GM23338 (cell line): ENCODE data around the gene GALNT9. TPM values are rescaled to one million over a fixed set of nuclear protein-coding genes. Genes with fewer than 3 reads are reported as not detected.

ENCODE experiments used
- ATAC-seq: fragments of 200-7000 bp; cut with Tn5 transposase; 3 replicates; pipeline ENCODE4 v1.9.1; 2020
- DNase-seq: peaks from one replicate; pipeline ENCODE4 v3.0.0-alpha.2; 2015; ENCODE audit warnings: low spot score
- H2AFZ ChIP-seq: fragments of 200-600 bp; sonication (generic); 2 replicates; pipeline ENCODE4 v1.8.0; 2016; ENCODE audit warnings: antibody characterized with exemption, mild to moderate bottlenecking, moderate library complexity
- H3F3A ChIP-seq: fragments of 200-600 bp; sonication (generic); replicated peaks from 2 replicates; pipeline ENCODE4 v1.8.0; 2017; ENCODE audit warnings: antibody characterized with exemption, mixed run types, low read depth
- H3K27ac ChIP-seq: fragments of 200-600 bp; sonication (generic); 2 replicates; pipeline ENCODE4 v1.6.1; 2016; ENCODE audit warnings: low read depth
- H3K27me3 ChIP-seq: fragments of 200-600 bp; sonication (generic); 2 replicates; pipeline ENCODE4 v1.8.0; 2016; ENCODE audit warnings: mild to moderate bottlenecking, mixed run types, moderate library complexity; ENCODE audit not compliant: insufficient read depth
- H3K36me3 ChIP-seq: fragments of 200-600 bp; sonication (generic); 2 replicates; pipeline ENCODE4 v1.8.0; 2016; ENCODE audit warnings: mild to moderate bottlenecking; ENCODE audit not compliant: insufficient read depth
- H3K4me1 ChIP-seq: fragments of 200-600 bp; sonication (generic); 2 replicates; pipeline ENCODE4 v1.8.0; 2016; ENCODE audit warnings: mild to moderate bottlenecking, moderate library complexity; ENCODE audit not compliant: insufficient read depth
- H3K4me2 ChIP-seq: fragments of 200-600 bp; sonication (generic); 2 replicates; pipeline ENCODE4 v1.7.1; 2017; ENCODE audit warnings: mixed run types
- H3K4me3 ChIP-seq: fragments of 200-600 bp; sonication (generic); 2 replicates; pipeline ENCODE4 v1.6.1; 2016; ENCODE audit warnings: mixed run types
- H3K79me2 ChIP-seq: fragments of 200-600 bp; sonication (generic); replicated peaks from 2 replicates; pipeline ENCODE4 v1.8.0; 2017; ENCODE audit warnings: mild to moderate bottlenecking; ENCODE audit not compliant: insufficient read depth
- H3K9me2 ChIP-seq: fragments of 200-600 bp; sonication (generic); 2 replicates; pipeline ENCODE4 v1.8.0; 2017; ENCODE audit not compliant: insufficient read depth
- H4K20me1 ChIP-seq: fragments of 200-600 bp; sonication (generic); replicated peaks from 2 replicates; pipeline ENCODE4 v1.8.0; 2017; ENCODE audit warnings: mild to moderate bottlenecking; ENCODE audit not compliant: insufficient read depth
- H3K27ac Mint-ChIP-seq: 2 replicates; pipeline ENCODE4 v1.8.0; 2020; ENCODE audit warnings: inconsistent platforms, mild to moderate bottlenecking, moderate library complexity, mixed read lengths
- H3K27me3 Mint-ChIP-seq: 3 replicates; pipeline ENCODE4 v1.8.0; 2022; ENCODE audit warnings: low read depth, mild to moderate bottlenecking, moderate library complexity, mixed read lengths, inconsistent platforms; ENCODE audit not compliant: insufficient read depth, poor library complexity
- H3K36me3 Mint-ChIP-seq: 3 replicates; pipeline ENCODE4 v1.8.0; 2021; ENCODE audit warnings: low read depth, mild to moderate bottlenecking, inconsistent platforms, moderate library complexity, mixed read lengths
- H3K4me1 Mint-ChIP-seq: 3 replicates; pipeline ENCODE4 v1.8.0; 2020; ENCODE audit warnings: mild to moderate bottlenecking, inconsistent platforms, mixed read lengths
- H3K4me3 Mint-ChIP-seq: 3 replicates; pipeline ENCODE4 v1.8.0; 2021; ENCODE audit warnings: moderate library complexity, mild to moderate bottlenecking, inconsistent platforms, mixed read lengths
- H3K9me3 Mint-ChIP-seq: 3 replicates; pipeline ENCODE4 v1.8.0; 2020; ENCODE audit warnings: moderate library complexity, mild to moderate bottlenecking, inconsistent platforms, mixed read lengths
- CREB1 ChIP-seq: fragments of 250-450 bp; sonication (Bioruptor Pico); IDR thresholded peaks from 2 replicates; pipeline ENCODE4 v1.5.0; 2020; ENCODE audit warnings: low read depth, mild to moderate bottlenecking, moderate library complexity
- EZH2 ChIP-seq: fragments of 200-600 bp; sonication (generic); IDR thresholded peaks from one replicate; pipeline ENCODE4 v1.8.0; 2017; ENCODE audit warnings: antibody characterized with exemption, mild to moderate bottlenecking, low read depth; ENCODE audit not compliant: unreplicated experiment
- EZH2phosphoT487 ChIP-seq: fragments of 200-600 bp; sonication (generic); IDR thresholded peaks from one replicate; pipeline ENCODE4 v1.8.1; 2018; ENCODE audit warnings: antibody characterized with exemption; ENCODE audit not compliant: unreplicated experiment
- JUNB ChIP-seq: IDR thresholded peaks from one replicate; pipeline ENCODE4 v1.6.1; 2016; ENCODE audit warnings: antibody characterized with exemption; ENCODE audit not compliant: unreplicated experiment
- NANOG ChIP-seq: IDR thresholded peaks from 2 replicates; pipeline ENCODE4 v1.6.1; 2016; ENCODE audit warnings: antibody characterized with exemption, borderline replicate concordance
- POLR2AphosphoS5 ChIP-seq: IDR thresholded peaks from 2 replicates; pipeline ENCODE4 v1.6.1; 2016; ENCODE audit warnings: antibody characterized with exemption, low read depth
- STAT1 ChIP-seq: IDR thresholded peaks from one replicate; pipeline ENCODE4 v1.6.1; 2016; ENCODE audit warnings: antibody characterized with exemption; ENCODE audit not compliant: unreplicated experiment
- ZNF114 ChIP-seq: fragments of 250-450 bp; sonication (Bioruptor Pico); IDR thresholded peaks from 2 replicates; pipeline ENCODE4 v1.5.0; 2020; ENCODE audit warnings: mild to moderate bottlenecking, moderate library complexity
- ZNF331 ChIP-seq: fragments of 250-450 bp; sonication (Bioruptor Pico); IDR thresholded peaks from 2 replicates; pipeline ENCODE4 v1.5.0; 2020; ENCODE audit warnings: low read depth, mild to moderate bottlenecking, moderate library complexity
- polyA plus RNA-seq: library from polyadenylated mRNA; unstranded; fragments of >200 nt; fragmentation: Nextera tagmentation; extraction: Ambion mirVana; gene quantifications from 2 replicates; pipeline ENCODE4 v1.2.1, GENCODE V29; 2016
- total RNA-seq: library from RNA; depleted of rRNA; stranded (reverse); fragments of >200 nt; shearing (Covaris generic); gene quantifications from 2 replicates; pipeline ENCODE4 v1.2.3, GENCODE V29; 2014
- TF ChIP-seq, protein P1 (sequence below): IDR thresholded peaks from 2 replicates; pipeline ENCODE4 v1.6.1; 2016; ENCODE audit warnings: antibody characterized with exemption
- TF ChIP-seq, protein P2 (sequence below), 2 experiments: fragments of 200-600 bp in 1 of 2; sonication (generic) in 1 of 2; conservative IDR thresholded peaks; 2 replicates each; pipeline versions ENCODE4 v1.5.1 to v1.6.1; 2016 to 2017; ENCODE audit warnings: antibody characterized with exemption in 2 of 2, low read depth in 2 of 2, mild to moderate bottlenecking in 2 of 2, moderate library complexity in 1 of 2
- TF ChIP-seq, protein P3 (sequence below): fragments of 250-450 bp; sonication (Bioruptor Pico); IDR thresholded peaks from 2 replicates; pipeline ENCODE4 v1.5.0; 2020; ENCODE audit warnings: mild to moderate bottlenecking, moderate library complexity

The GALNT9 gene
- total and polyA plus RNA-seq, 2 experiments from 2014 or later, result 0.81 to 2.5 TPM

DNA sequence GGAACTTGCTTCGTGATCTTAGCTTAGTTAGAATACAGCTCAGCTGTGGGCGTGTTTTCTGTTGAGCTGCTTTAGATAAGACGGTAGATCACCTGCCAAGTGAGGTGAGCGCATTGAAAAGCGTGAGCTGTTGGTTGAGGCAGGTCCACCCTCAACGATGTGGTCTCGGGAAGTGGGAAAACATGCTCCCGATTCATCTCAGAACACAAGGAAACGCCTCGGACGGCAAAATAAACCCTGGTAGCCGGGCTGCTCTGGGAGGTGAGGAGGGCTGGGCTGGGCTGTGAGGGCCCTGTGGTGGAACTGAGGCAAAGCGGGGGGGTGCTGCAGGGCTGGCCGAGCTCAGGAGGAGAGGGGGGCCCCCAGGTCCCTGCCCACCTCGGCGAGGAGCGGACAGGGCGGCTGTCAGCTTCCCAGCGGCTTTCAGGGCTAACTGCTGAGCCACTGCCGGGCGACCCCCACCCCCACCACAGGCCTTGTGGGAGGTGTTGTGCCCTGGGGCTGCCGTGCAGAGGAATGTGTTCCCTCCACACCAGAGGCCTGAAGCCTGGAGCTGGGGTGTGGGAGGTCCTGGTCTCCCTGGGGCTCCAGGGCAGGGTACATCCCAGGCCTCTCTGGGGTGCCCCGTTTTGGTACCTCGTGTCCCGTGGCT lies 154.4 kb downstream of the GALNT9 start:
- no peak overlapping the region for H3K4me2 ChIP-seq
- Mint-ChIP-seq H3K27ac (no peak overlapping the region), H3K27me3 (peaks cover 19% of the 10 kb centered on the region), H3K4me3 (no peak overlapping the region), H3K36me3 (no peaks in the 10 kb centered on the region), H3K4me1 (peaks cover 6% of the 10 kb centered on the region; the same call in 2 of the 3 replicates), H3K9me3 (no peaks in the 10 kb centered on the region)
- no peaks in the 10 kb centered on the region for H3K79me2 ChIP-seq
- H3K4me3 ChIP-seq, result no peak overlapping the region
- no peaks in the 10 kb centered on the region for H3K27me3 ChIP-seq
- peak; percentile 12; the same call in 2 of the 3 replicates for ATAC-seq
- H3K36me3 ChIP-seq, result no peaks in the 10 kb centered on the region
- no peak overlapping the region for H3K27ac ChIP-seq
- TF ChIP-seq CREB1 (CRISPR knock-in tag) (no peak), NANOG (no peak), EZH2 (no peak), EZH2phosphoT487 (no peak), STAT1 (no peak), JUNB (no peak), ZNF331 (no peak), POLR2AphosphoS5 (no peak), ZNF114 (CRISPR knock-in tag) (no peak)
- TF ChIP-seq, protein P1, sequence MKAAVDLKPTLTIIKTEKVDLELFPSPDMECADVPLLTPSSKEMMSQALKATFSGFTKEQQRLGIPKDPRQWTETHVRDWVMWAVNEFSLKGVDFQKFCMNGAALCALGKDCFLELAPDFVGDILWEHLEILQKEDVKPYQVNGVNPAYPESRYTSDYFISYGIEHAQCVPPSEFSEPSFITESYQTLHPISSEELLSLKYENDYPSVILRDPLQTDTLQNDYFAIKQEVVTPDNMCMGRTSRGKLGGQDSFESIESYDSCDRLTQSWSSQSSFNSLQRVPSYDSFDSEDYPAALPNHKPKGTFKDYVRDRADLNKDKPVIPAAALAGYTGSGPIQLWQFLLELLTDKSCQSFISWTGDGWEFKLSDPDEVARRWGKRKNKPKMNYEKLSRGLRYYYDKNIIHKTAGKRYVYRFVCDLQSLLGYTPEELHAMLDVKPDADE, result no peak
- TF ChIP-seq, protein P2, sequence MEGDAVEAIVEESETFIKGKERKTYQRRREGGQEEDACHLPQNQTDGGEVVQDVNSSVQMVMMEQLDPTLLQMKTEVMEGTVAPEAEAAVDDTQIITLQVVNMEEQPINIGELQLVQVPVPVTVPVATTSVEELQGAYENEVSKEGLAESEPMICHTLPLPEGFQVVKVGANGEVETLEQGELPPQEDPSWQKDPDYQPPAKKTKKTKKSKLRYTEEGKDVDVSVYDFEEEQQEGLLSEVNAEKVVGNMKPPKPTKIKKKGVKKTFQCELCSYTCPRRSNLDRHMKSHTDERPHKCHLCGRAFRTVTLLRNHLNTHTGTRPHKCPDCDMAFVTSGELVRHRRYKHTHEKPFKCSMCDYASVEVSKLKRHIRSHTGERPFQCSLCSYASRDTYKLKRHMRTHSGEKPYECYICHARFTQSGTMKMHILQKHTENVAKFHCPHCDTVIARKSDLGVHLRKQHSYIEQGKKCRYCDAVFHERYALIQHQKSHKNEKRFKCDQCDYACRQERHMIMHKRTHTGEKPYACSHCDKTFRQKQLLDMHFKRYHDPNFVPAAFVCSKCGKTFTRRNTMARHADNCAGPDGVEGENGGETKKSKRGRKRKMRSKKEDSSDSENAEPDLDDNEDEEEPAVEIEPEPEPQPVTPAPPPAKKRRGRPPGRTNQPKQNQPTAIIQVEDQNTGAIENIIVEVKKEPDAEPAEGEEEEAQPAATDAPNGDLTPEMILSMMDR (conservative IDR thresholded peaks at IDR 0.05; ENCODE audit: low read depth in 2 of 2), result no peak
- H3F3A ChIP-seq, result no peaks in the 10 kb centered on the region
- H2AFZ ChIP-seq, result no peak overlapping the region
- no peak for DNase-seq
- no peaks in the 10 kb centered on the region for H3K9me2 ChIP-seq
- no peaks in the 10 kb centered on the region; the same call in 1 of the 2 replicates for H4K20me1 ChIP-seq
- H3K4me1 ChIP-seq, result no peaks in the 10 kb centered on the region

DNA sequence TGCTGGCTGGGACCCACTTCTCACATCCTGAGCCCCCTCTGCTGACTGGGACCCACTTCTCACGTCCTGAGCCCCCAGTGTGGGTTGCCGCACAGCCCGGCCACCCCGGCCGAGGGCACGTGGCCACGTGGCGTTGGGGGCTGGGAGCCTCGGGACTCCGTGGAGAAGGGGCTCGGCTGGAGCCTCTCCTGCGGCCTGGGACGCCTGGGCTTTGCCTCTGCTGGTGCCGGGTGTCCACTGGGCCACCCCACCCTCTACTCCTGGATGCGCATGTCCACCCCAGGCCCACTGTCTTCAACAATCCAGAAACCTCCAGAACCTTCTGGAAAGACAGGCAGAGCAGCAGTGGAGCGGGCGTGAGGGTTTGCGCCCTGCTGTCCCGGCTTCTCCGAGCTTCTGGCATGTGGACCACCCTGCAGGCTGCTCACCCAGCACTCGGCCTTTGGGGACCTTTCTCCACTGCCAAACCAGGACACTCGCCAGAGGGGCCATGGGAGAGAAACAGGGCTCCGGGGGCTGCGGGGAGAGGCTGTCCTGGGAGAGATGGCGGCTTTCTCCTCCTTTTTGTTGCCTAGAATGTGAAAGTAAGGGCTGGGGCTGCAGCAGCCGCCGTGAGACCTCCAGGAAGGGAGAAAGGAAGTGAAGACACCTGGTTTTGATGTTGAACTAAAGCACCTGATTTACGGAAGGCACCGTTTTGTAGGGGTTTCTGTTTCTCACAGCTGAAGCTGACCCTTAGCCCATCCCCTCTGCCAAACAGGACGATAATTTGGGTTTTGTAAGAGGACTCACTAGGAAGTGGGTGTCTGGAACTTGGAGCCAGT lies 155.2 kb downstream of the GALNT9 start:
- Histone ChIP-seq H3F3A (no peaks in the 10 kb centered on the region), H3K4me3 (no peak overlapping the region), H3K9me2 (no peaks in the 10 kb centered on the region), H3K27me3 (no peaks in the 10 kb centered on the region), H3K27ac (no peak overlapping the region), H3K79me2 (no peaks in the 10 kb centered on the region), H3K4me2 (no peak overlapping the region), H2AFZ (no peak overlapping the region), H3K4me1 (no peaks in the 10 kb centered on the region), H4K20me1 (no peaks in the 10 kb centered on the region; the same call in 1 of the 2 replicates), H3K36me3 (no peaks in the 10 kb centered on the region)
- H3K9me3 Mint-ChIP-seq, result no peaks in the 10 kb centered on the region
- H3K27me3 Mint-ChIP-seq, result peaks cover 16% of the 10 kb centered on the region
- DNase-seq (no peak), ATAC-seq (no peak)
- no peak overlapping the region for H3K27ac Mint-ChIP-seq
- H3K4me1 Mint-ChIP-seq, result peaks cover 6% of the 10 kb centered on the region; the same call in 2 of the 3 replicates
- H3K36me3 Mint-ChIP-seq, result no peaks in the 10 kb centered on the region
- H3K4me3 Mint-ChIP-seq, result no peak overlapping the region
- TF ChIP-seq CREB1 (CRISPR knock-in tag) (no peak), POLR2AphosphoS5 (no peak), ZNF331 (no peak)
- TF ChIP-seq, protein P3, sequence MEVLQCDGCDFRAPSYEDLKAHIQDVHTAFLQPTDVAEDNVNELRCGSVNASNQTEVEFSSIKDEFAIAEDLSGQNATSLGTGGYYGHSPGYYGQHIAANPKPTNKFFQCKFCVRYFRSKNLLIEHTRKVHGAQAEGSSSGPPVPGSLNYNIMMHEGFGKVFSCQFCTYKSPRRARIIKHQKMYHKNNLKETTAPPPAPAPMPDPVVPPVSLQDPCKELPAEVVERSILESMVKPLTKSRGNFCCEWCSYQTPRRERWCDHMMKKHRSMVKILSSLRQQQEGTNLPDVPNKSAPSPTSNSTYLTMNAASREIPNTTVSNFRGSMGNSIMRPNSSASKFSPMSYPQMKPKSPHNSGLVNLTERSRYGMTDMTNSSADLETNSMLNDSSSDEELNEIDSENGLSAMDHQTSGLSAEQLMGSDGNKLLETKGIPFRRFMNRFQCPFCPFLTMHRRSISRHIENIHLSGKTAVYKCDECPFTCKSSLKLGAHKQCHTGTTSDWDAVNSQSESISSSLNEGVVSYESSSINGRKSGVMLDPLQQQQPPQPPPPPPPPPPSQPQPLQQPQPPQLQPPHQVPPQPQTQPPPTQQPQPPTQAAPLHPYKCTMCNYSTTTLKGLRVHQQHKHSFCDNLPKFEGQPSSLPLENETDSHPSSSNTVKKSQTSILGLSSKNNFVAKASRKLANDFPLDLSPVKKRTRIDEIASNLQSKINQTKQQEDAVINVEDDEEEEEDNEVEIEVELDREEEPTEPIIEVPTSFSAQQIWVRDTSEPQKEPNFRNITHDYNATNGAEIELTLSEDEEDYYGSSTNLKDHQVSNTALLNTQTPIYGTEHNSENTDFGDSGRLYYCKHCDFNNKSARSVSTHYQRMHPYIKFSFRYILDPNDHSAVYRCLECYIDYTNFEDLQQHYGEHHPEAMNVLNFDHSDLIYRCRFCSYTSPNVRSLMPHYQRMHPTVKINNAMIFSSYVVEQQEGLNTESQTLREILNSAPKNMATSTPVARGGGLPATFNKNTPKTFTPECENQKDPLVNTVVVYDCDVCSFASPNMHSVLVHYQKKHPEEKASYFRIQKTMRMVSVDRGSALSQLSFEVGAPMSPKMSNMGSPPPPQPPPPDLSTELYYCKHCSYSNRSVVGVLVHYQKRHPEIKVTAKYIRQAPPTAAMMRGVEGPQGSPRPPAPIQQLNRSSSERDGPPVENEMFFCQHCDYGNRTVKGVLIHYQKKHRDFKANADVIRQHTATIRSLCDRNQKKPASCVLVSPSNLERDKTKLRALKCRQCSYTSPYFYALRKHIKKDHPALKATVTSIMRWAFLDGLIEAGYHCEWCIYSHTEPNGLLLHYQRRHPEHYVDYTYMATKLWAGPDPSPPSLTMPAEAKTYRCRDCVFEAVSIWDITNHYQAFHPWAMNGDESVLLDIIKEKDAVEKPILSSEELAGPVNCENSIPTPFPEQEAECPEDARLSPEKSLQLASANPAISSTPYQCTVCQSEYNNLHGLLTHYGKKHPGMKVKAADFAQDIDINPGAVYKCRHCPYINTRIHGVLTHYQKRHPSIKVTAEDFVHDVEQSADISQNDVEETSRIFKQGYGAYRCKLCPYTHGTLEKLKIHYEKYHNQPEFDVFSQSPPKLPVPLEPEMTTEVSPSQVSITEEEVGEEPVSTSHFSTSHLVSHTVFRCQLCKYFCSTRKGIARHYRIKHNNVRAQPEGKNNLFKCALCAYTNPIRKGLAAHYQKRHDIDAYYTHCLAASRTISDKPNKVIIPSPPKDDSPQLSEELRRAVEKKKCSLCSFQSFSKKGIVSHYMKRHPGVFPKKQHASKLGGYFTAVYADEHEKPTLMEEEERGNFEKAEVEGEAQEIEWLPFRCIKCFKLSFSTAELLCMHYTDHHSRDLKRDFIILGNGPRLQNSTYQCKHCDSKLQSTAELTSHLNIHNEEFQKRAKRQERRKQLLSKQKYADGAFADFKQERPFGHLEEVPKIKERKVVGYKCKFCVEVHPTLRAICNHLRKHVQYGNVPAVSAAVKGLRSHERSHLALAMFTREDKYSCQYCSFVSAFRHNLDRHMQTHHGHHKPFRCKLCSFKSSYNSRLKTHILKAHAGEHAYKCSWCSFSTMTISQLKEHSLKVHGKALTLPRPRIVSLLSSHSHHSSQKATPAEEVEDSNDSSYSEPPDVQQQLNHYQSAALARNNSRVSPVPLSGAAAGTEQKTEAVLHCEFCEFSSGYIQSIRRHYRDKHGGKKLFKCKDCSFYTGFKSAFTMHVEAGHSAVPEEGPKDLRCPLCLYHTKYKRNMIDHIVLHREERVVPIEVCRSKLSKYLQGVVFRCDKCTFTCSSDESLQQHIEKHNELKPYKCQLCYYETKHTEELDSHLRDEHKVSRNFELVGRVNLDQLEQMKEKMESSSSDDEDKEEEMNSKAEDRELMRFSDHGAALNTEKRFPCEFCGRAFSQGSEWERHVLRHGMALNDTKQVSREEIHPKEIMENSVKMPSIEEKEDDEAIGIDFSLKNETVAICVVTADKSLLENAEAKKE, result no peak
